WTC11 (cell line): ENCODE measurements around the gene TF.

ENCODE experiments used
- CREB1 ChIP-seq: sonication (generic); formaldehyde crosslinking; IDR thresholded peaks from 2 replicates; pipeline ENCODE4 v1.8.0; 2023; ENCODE audit warnings: mild to moderate bottlenecking, missing genetic modification reagents
- NR3C1 ChIP-seq: sonication (generic); formaldehyde crosslinking; conservative IDR thresholded peaks from 2 replicates; pipeline ENCODE4 v1.8.1; 2023; ENCODE audit warnings: low read depth, mild to moderate bottlenecking, missing genetic modification reagents
- SP1 ChIP-seq: sonication (generic); formaldehyde crosslinking; conservative IDR thresholded peaks from 2 replicates; pipeline ENCODE4 v1.8.1; 2022; ENCODE audit warnings: missing genetic modification reagents
- TF ChIP-seq, protein P1 (sequence below): fragments of 200-600 bp; IDR thresholded peaks from 2 replicates; pipeline ENCODE4 v1.8.0; 2022; ENCODE audit warnings: antibody characterized with exemption
- TF ChIP-seq, protein P2 (sequence below): sonication (generic); formaldehyde crosslinking; IDR thresholded peaks from 2 replicates; pipeline ENCODE4 v1.8.0; 2022; ENCODE audit warnings: missing genetic modification reagents
- TF ChIP-seq, protein P3 (sequence below): sonication (generic); formaldehyde crosslinking; IDR thresholded peaks from 2 replicates; pipeline ENCODE4 v1.8.0; 2022; ENCODE audit warnings: mild to moderate bottlenecking, missing genetic modification reagents

DNA sequence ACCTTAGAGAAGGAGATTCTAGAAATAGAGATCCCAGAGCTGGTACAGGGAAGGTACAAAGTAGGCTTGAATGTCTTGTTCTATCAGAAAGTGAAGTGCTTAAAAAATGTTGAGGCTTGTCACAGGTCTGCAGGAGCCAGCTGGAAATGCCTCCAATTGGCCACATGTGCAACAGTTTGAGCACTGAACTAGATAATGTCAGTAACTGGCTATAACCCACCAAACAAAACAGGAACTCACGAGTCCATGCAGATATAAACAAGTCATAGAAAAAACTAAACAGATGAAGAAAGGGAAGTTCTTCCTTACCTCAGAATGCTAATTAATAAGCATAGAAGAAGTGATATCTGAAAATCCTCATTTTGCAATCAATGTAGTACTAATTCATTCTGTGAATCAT lies 11.9 kb upstream of the TF start:
- TF ChIP-seq, protein P1, sequence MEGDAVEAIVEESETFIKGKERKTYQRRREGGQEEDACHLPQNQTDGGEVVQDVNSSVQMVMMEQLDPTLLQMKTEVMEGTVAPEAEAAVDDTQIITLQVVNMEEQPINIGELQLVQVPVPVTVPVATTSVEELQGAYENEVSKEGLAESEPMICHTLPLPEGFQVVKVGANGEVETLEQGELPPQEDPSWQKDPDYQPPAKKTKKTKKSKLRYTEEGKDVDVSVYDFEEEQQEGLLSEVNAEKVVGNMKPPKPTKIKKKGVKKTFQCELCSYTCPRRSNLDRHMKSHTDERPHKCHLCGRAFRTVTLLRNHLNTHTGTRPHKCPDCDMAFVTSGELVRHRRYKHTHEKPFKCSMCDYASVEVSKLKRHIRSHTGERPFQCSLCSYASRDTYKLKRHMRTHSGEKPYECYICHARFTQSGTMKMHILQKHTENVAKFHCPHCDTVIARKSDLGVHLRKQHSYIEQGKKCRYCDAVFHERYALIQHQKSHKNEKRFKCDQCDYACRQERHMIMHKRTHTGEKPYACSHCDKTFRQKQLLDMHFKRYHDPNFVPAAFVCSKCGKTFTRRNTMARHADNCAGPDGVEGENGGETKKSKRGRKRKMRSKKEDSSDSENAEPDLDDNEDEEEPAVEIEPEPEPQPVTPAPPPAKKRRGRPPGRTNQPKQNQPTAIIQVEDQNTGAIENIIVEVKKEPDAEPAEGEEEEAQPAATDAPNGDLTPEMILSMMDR = no peak
- no peak for TF ChIP-seq NR3C1 (CRISPR knock-in tag)
- TF ChIP-seq, protein P2, sequence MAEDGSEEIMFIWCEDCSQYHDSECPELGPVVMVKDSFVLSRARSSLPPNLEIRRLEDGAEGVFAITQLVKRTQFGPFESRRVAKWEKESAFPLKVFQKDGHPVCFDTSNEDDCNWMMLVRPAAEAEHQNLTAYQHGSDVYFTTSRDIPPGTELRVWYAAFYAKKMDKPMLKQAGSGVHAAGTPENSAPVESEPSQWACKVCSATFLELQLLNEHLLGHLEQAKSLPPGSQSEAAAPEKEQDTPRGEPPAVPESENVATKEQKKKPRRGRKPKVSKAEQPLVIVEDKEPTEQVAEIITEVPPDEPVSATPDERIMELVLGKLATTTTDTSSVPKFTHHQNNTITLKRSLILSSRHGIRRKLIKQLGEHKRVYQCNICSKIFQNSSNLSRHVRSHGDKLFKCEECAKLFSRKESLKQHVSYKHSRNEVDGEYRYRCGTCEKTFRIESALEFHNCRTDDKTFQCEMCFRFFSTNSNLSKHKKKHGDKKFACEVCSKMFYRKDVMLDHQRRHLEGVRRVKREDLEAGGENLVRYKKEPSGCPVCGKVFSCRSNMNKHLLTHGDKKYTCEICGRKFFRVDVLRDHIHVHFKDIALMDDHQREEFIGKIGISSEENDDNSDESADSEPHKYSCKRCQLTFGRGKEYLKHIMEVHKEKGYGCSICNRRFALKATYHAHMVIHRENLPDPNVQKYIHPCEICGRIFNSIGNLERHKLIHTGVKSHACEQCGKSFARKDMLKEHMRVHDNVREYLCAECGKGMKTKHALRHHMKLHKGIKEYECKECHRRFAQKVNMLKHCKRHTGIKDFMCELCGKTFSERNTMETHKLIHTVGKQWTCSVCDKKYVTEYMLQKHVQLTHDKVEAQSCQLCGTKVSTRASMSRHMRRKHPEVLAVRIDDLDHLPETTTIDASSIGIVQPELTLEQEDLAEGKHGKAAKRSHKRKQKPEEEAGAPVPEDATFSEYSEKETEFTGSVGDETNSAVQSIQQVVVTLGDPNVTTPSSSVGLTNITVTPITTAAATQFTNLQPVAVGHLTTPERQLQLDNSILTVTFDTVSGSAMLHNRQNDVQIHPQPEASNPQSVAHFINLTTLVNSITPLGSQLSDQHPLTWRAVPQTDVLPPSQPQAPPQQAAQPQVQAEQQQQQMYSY = no peak
- no peak for TF ChIP-seq CREB1
- TF ChIP-seq, protein P3, sequence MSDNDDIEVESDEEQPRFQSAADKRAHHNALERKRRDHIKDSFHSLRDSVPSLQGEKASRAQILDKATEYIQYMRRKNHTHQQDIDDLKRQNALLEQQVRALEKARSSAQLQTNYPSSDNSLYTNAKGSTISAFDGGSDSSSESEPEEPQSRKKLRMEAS (CRISPR knock-in tag) = no peak
- no peak for TF ChIP-seq SP1 (CRISPR knock-in tag)
